Left lung (tissue), 10 donors: Measurements from ENCODE around the gene MINDY3. TPM values are rescaled to one million over a fixed set of nuclear protein-coding genes. Genes with fewer than 3 reads are reported as not detected.

Source experiments
- ATAC-seq: fragments of 200-7000 bp; cut with Tn5 transposase; one replicate; pipeline ENCODE4 v1.9.1; 2020; ENCODE audit warnings: moderate library complexity
- DNase-seq, 4 donors: peaks; one replicate each; pipeline ENCODE4 v3.0.0-alpha.2; 2013 to 2020
- H3K27ac ChIP-seq, 2 donors: fragments of 200-600 bp; sonication (generic) in 1 of 2; one replicate each; pipeline versions ENCODE4 v1.5.0 to v1.8.0; 2020 to 2021
- H3K27me3 ChIP-seq, 2 donors: fragments of 200-600 bp; sonication (generic) in 1 of 2; one replicate each; pipeline versions ENCODE4 v1.5.0 to v1.8.0; 2020 to 2021
- H3K36me3 ChIP-seq, 2 donors: fragments of 200-600 bp; sonication (generic) in 1 of 2; one replicate each; pipeline versions ENCODE4 v1.5.0 to v1.8.0; 2020 to 2021
- H3K4me1 ChIP-seq, 2 donors: fragments of 200-600 bp; one replicate each; pipeline ENCODE4 v1.8.0; 2021
- H3K4me3 ChIP-seq, 2 donors: fragments of 200-600 bp; sonication (generic) in 1 of 2; one replicate each; pipeline versions ENCODE4 v1.5.0 to v1.8.0; 2020 to 2021; ENCODE audit warnings: mild to moderate bottlenecking in 1 of 2
- H3K9me3 ChIP-seq, 2 donors: fragments of 200-600 bp; sonication (generic) in 1 of 2; one replicate each; pipeline versions ENCODE4 v1.5.0 to v1.8.0; 2020 to 2021
- CTCF ChIP-seq, 2 donors: fragments of 200-600 bp; sonication (generic) in 1 of 2; IDR thresholded peaks; one replicate each; pipeline versions ENCODE4 v1.5.0 to v1.8.0; 2021; ENCODE audit warnings: antibody characterized with exemption in 2 of 2
- intact Hi-C, 2 donors: fragments of 100-400 bp; cut with DNase I; formaldehyde crosslinking; loops; one replicate each; pipeline versions ENCODE4 v1.11.2 to v1.14.2; 2022
- polyA plus RNA-seq, 6 donors: library from polyadenylated mRNA; unstranded; fragments of 120-200 nt; gene quantifications; one replicate each; pipeline ENCODE4 v1.2.1, GENCODE V29; 2013; ENCODE audit not compliant: insufficient read length in 6 of 6
- total RNA-seq, 2 donors: library from RNA; stranded (reverse); fragmentation: NEBNext Ultra II Directional; extraction: Animal tissue kit (Norgen Biotek cat#: 25700); gene quantifications; one replicate each; pipeline ENCODE4 v1.2.1, GENCODE V29; 2021
- donor health status: DM: no; HTN: yes; CAD: no.
- donor health status: DM: no; HTN: no; CAD: no.

MINDY3 gene
- total and polyA plus RNA-seq, 8 donors: 27.5 to 59.7 (median 43.5) TPM

GRCh38 chr10:15796762-15797161 is 63.5 kb downstream of the MINDY3 start:
- H3K27me3 ChIP-seq: no peaks in the 10 kb centered on the region
- H3K4me1 ChIP-seq: no peaks in the 10 kb centered on the region
- TF ChIP-seq CTCF (IDR thresholded peaks at IDR 0.05): no peak
- H3K9me3 ChIP-seq: peaks cover 0 to 7% of the 10 kb centered on the region in 2 donors
- peaks cover 0 to 40% of the 10 kb centered on the region in 2 donors for H3K36me3 ChIP-seq
- no peak overlapping the region for H3K27ac ChIP-seq
- intact Hi-C loops: no loop called here
- H3K4me3 ChIP-seq: no peak overlapping the region
- ATAC-seq (no peak), DNase-seq (no peak)

GRCh38 chr10:15796098-15796759 is 64.1 kb downstream of the MINDY3 start:
- ATAC-seq: no peak
- Histone ChIP-seq H3K27me3 (no peaks in the 10 kb centered on the region), H3K9me3 (peaks cover 0 to 6% of the 10 kb centered on the region in 2 donors), H3K4me1 (no peaks in the 10 kb centered on the region), H3K4me3 (no peak overlapping the region), H3K36me3 (peaks cover 0 to 38% of the 10 kb centered on the region in 2 donors), H3K27ac (no peak overlapping the region)
- DNase-seq: no peak
- intact Hi-C loops: no loop called here
- TF ChIP-seq CTCF (IDR thresholded peaks at IDR 0.05): no peak

GRCh38 chr10:15795036-15795792 is 65.1 kb downstream of the MINDY3 start:
- intact Hi-C loops: no loop called here
- H3K4me3 ChIP-seq: no peak overlapping the region
- DNase-seq: no peak
- no peak for TF ChIP-seq CTCF (IDR thresholded peaks at IDR 0.05)
- H3K27me3 ChIP-seq: no peaks in the 10 kb centered on the region
- H3K27ac ChIP-seq: no peak overlapping the region
- no peak for ATAC-seq
- no peaks in the 10 kb centered on the region for H3K9me3 ChIP-seq
- peaks cover 0 to 4% of the 10 kb centered on the region in 2 donors for H3K4me1 ChIP-seq
- H3K36me3 ChIP-seq: peaks cover 0 to 29% of the 10 kb centered on the region in 2 donors

GRCh38 chr10:15794569-15794968 is 65.7 kb downstream of the MINDY3 start:
- Histone ChIP-seq H3K4me3 (no peak overlapping the region), H3K36me3 (peaks cover 0 to 32% of the 10 kb centered on the region in 2 donors), H3K9me3 (no peaks in the 10 kb centered on the region), H3K27me3 (no peaks in the 10 kb centered on the region), H3K27ac (no peak overlapping the region), H3K4me1 (peaks cover 0 to 6% of the 10 kb centered on the region in 2 donors)
- ATAC-seq: no peak
- no peak for DNase-seq
- intact Hi-C loops: no loop called here
- no peak for TF ChIP-seq CTCF (IDR thresholded peaks at IDR 0.05)

- peaks cover 0 to 36% of the 10 kb centered on the region in 2 donors for H3K36me3 ChIP-seq
- H3K9me3 ChIP-seq: no peaks in the 10 kb centered on the region
- peaks cover 0 to 6% of the 10 kb centered on the region in 2 donors for H3K4me1 ChIP-seq
- TF ChIP-seq CTCF (IDR thresholded peaks at IDR 0.05): no peak
- no peak overlapping the region for H3K4me3 ChIP-seq
- no peak for ATAC-seq
- H3K27ac ChIP-seq: no peak overlapping the region
- no peak for DNase-seq
- no peaks in the 10 kb centered on the region for H3K27me3 ChIP-seq
- intact Hi-C loops: no loop called here
These were observed 66.6 kb downstream of the MINDY3 start for GRCh38 chr10:15793664-15794063.
